ENCODE measurements around the gene NGFR.

NGFR gene

GRCh38 chr17:49457564-49458535 lies 37.2 kb upstream of the NGFR start:
- H3K27ac ChIP-seq (ENCODE audit: low read depth, low read length) = no peak overlapping the region
- peaks cover 4% of the 10 kb centered on the region for H3K4me1 ChIP-seq (ENCODE audit: control insufficient read depth, insufficient read depth, low read length, unreplicated experiment)
- H2AFZ ChIP-seq (ENCODE audit: low read length, unreplicated experiment) = no peak overlapping the region
- H3K36me3 ChIP-seq (ENCODE audit: insufficient read depth, low read length) = no peaks in the 10 kb centered on the region
- no peak overlapping the region for H3K4me3 ChIP-seq (ENCODE audit: low read depth, low read length)
- H3K27me3 ChIP-seq (ENCODE audit: insufficient read depth, low read length) = peaks cover 60% of the 10 kb centered on the region
- H3K79me2 ChIP-seq (ENCODE audit: control insufficient read depth, insufficient read depth, low read length, unreplicated experiment) = no peaks in the 10 kb centered on the region

DNA sequence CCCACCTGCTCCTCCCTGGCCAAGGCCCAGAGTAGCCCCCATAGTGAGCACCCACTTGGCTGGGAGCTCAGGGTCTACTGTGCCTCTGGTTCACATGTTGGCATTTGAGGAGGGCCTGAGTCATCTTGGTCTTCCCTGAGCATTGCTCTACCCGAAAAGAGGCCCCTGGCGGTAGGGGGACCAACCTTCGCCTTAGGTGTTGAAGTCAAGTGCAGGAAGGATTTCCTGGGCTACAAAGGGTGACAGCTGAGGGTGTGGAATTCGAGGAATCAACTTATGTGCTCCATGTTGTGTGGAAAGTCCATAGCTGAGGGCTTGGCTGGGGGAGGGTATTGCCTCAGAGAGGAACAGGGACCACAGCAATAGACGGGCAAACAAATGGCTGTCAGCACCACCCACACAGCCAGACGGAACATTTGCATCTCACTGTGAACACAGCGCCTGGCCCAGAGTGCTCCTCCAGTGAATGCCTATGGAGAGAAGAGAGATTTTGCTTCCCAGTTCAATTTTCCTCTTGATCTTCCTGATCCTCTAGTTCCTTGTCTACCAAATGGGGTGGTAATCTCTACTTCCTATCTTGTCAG lies 35.6 kb upstream of the NGFR start:
- Histone ChIP-seq H3K4me1 (ENCODE audit: control insufficient read depth, insufficient read depth, low read length, unreplicated experiment) (peaks cover 4% of the 10 kb centered on the region), H3K27me3 (ENCODE audit: insufficient read depth, low read length) (peaks cover 76% of the 10 kb centered on the region), H3K36me3 (ENCODE audit: insufficient read depth, low read length) (no peaks in the 10 kb centered on the region), H3K79me2 (ENCODE audit: control insufficient read depth, insufficient read depth, low read length, unreplicated experiment) (no peaks in the 10 kb centered on the region), H3K4me3 (ENCODE audit: low read depth, low read length) (no peak overlapping the region), H2AFZ (ENCODE audit: low read length, unreplicated experiment) (no peak overlapping the region), H3K27ac (ENCODE audit: low read depth, low read length) (no peak overlapping the region)

DNA sequence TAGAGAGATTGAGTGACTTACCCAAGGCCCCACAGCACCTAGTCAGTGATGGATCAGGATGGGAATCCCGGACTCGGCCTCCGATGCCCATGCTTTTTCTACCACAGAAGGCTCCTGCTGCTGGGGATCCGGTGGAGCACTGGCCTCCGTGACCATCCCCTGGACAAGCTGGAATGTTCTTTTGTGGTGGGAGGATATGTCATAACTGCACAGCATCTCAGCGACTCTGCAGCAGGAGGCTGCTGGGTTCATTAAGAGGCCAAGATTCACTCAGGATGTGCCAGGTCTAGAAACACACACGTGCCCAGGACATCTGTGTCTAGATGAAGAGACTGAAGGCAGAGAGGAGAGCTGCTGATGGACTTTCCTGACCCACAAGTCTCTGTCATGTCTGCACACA lies 34.7 kb upstream of the NGFR start:
- Histone ChIP-seq H3K36me3 (ENCODE audit: insufficient read depth, low read length) (no peaks in the 10 kb centered on the region), H3K4me3 (ENCODE audit: low read depth, low read length) (no peak overlapping the region), H3K4me1 (ENCODE audit: control insufficient read depth, insufficient read depth, low read length, unreplicated experiment) (peaks cover 4% of the 10 kb centered on the region), H3K27ac (ENCODE audit: low read depth, low read length) (no peak overlapping the region), H3K79me2 (ENCODE audit: control insufficient read depth, insufficient read depth, low read length, unreplicated experiment) (no peaks in the 10 kb centered on the region), H2AFZ (ENCODE audit: low read length, unreplicated experiment) (no peak overlapping the region), H3K27me3 (ENCODE audit: insufficient read depth, low read length) (peaks cover 83% of the 10 kb centered on the region)

DNA sequence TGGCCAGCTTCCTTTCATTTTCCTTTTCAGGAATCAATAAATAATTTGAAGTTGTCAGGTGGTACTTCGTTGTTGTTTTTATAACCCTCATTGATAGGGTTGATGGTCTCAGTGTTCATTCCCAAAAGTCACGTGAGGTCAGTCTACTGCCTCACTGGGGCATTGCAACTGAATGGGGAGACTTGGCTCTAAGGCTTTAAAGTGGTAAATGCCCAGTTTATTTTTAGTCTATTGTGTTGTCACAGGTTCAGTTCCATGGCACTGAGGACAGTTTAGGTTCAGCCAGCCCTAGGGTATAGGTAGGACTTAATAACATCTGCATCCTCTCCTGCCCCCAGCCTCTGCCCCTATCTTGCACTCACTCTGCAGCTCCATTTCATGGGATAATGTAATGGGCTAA lies 33.5 kb upstream of the NGFR start:
- H3K79me2 ChIP-seq (ENCODE audit: control insufficient read depth, insufficient read depth, low read length, unreplicated experiment) = no peaks in the 10 kb centered on the region
- H3K27me3 ChIP-seq (ENCODE audit: insufficient read depth, low read length) = peaks cover 84% of the 10 kb centered on the region
- H3K27ac ChIP-seq (ENCODE audit: low read depth, low read length) = no peak overlapping the region
- H2AFZ ChIP-seq (ENCODE audit: low read length, unreplicated experiment) = no peak overlapping the region
- H3K4me3 ChIP-seq (ENCODE audit: low read depth, low read length) = no peak overlapping the region
- H3K4me1 ChIP-seq (ENCODE audit: control insufficient read depth, insufficient read depth, low read length, unreplicated experiment) = no peaks in the 10 kb centered on the region
- no peaks in the 10 kb centered on the region for H3K36me3 ChIP-seq (ENCODE audit: insufficient read depth, low read length)

GRCh38 chr17:49464049-49464448 lies 31.0 kb upstream of the NGFR start:
- H3K27me3 ChIP-seq (ENCODE audit: insufficient read depth, low read length) = peaks cover 82% of the 10 kb centered on the region

GRCh38 chr17:49465331-49465903 lies 29.7 kb upstream of the NGFR start:
- Histone ChIP-seq H3K4me1 (ENCODE audit: control insufficient read depth, insufficient read depth, low read length, unreplicated experiment) (peaks cover 3% of the 10 kb centered on the region), H3K79me2 (ENCODE audit: control insufficient read depth, insufficient read depth, low read length, unreplicated experiment) (no peaks in the 10 kb centered on the region), H3K36me3 (ENCODE audit: insufficient read depth, low read length) (no peaks in the 10 kb centered on the region), H3K27me3 (ENCODE audit: insufficient read depth, low read length) (peaks cover 82% of the 10 kb centered on the region), H3K27ac (ENCODE audit: low read depth, low read length) (no peak overlapping the region), H2AFZ (ENCODE audit: low read length, unreplicated experiment) (no peak overlapping the region), H3K4me3 (ENCODE audit: low read depth, low read length) (no peak overlapping the region)

More at GRCh38 chr17:49464049-49464448, 31.0 kb upstream of the NGFR start:
- Histone ChIP-seq H3K4me3 (ENCODE audit: low read depth, low read length) (no peak overlapping the region), H3K4me1 (ENCODE audit: control insufficient read depth, insufficient read depth, low read length, unreplicated experiment) (no peaks in the 10 kb centered on the region), H2AFZ (ENCODE audit: low read length, unreplicated experiment) (no peak overlapping the region), H3K79me2 (ENCODE audit: control insufficient read depth, insufficient read depth, low read length, unreplicated experiment) (no peaks in the 10 kb centered on the region), H3K36me3 (ENCODE audit: insufficient read depth, low read length) (no peaks in the 10 kb centered on the region), H3K27ac (ENCODE audit: low read depth, low read length) (no peak overlapping the region)

GRCh38 chr17:49466436-49466835 lies 28.7 kb upstream of the NGFR start:
- Histone ChIP-seq H3K4me1 (ENCODE audit: control insufficient read depth, insufficient read depth, low read length, unreplicated experiment) (peaks cover 3% of the 10 kb centered on the region), H3K4me3 (ENCODE audit: low read depth, low read length) (no peak overlapping the region), H3K27ac (ENCODE audit: low read depth, low read length) (no peak overlapping the region), H3K36me3 (ENCODE audit: insufficient read depth, low read length) (no peaks in the 10 kb centered on the region), H2AFZ (ENCODE audit: low read length, unreplicated experiment) (no peak overlapping the region), H3K27me3 (ENCODE audit: insufficient read depth, low read length) (peaks cover 82% of the 10 kb centered on the region), H3K79me2 (ENCODE audit: control insufficient read depth, insufficient read depth, low read length, unreplicated experiment) (no peaks in the 10 kb centered on the region)

- H3K27me3 ChIP-seq (ENCODE audit: insufficient read depth, low read length) = peaks cover 84% of the 10 kb centered on the region
- H3K36me3 ChIP-seq (ENCODE audit: insufficient read depth, low read length) = no peaks in the 10 kb centered on the region
- no peak overlapping the region for H3K4me3 ChIP-seq (ENCODE audit: low read depth, low read length)
- H3K4me1 ChIP-seq (ENCODE audit: control insufficient read depth, insufficient read depth, low read length, unreplicated experiment) = peaks cover 3% of the 10 kb centered on the region
- H3K27ac ChIP-seq (ENCODE audit: low read depth, low read length) = no peak overlapping the region
- no peak overlapping the region for H2AFZ ChIP-seq (ENCODE audit: low read length, unreplicated experiment)
- no peaks in the 10 kb centered on the region for H3K79me2 ChIP-seq (ENCODE audit: control insufficient read depth, insufficient read depth, low read length, unreplicated experiment)
Measured at GRCh38 chr17:49467175-49467574, 27.9 kb upstream of the NGFR start.

- Histone ChIP-seq H3K4me3 (ENCODE audit: low read depth, low read length) (no peak overlapping the region), H2AFZ (ENCODE audit: low read length, unreplicated experiment) (no peak overlapping the region), H3K27me3 (ENCODE audit: insufficient read depth, low read length) (peaks cover 83% of the 10 kb centered on the region), H3K36me3 (ENCODE audit: insufficient read depth, low read length) (no peaks in the 10 kb centered on the region), H3K27ac (ENCODE audit: low read depth, low read length) (no peak overlapping the region), H3K79me2 (ENCODE audit: control insufficient read depth, insufficient read depth, low read length, unreplicated experiment) (no peaks in the 10 kb centered on the region), H3K4me1 (ENCODE audit: control insufficient read depth, insufficient read depth, low read length, unreplicated experiment) (peaks cover 3% of the 10 kb centered on the region)
Measured at GRCh38 chr17:49468811-49469385, 26.2 kb upstream of the NGFR start.

GRCh38 chr17:49469831-49470810 lies 25.0 kb upstream of the NGFR start:
- H3K4me1 ChIP-seq (ENCODE audit: control insufficient read depth, insufficient read depth, low read length, unreplicated experiment) = peaks cover 3% of the 10 kb centered on the region
- peak overlapping the region; percentile 37; the same call in 1 of the 2 replicates for H3K4me3 ChIP-seq (ENCODE audit: low read depth, low read length)
- peaks cover 83% of the 10 kb centered on the region for H3K27me3 ChIP-seq (ENCODE audit: insufficient read depth, low read length)
- H3K36me3 ChIP-seq (ENCODE audit: insufficient read depth, low read length) = no peaks in the 10 kb centered on the region
- no peak overlapping the region for H2AFZ ChIP-seq (ENCODE audit: low read length, unreplicated experiment)
- no peaks in the 10 kb centered on the region for H3K79me2 ChIP-seq (ENCODE audit: control insufficient read depth, insufficient read depth, low read length, unreplicated experiment)
- no peak overlapping the region for H3K27ac ChIP-seq (ENCODE audit: low read depth, low read length)
